Stomach (tissue), 19 donors: Measurements from ENCODE around the gene TMEM207. TPM values are rescaled to one million over a fixed set of nuclear protein-coding genes. Genes with fewer than 3 reads are reported as not detected.

Experiments
- DNase-seq, 2 donors: peaks; one replicate each; pipeline versions ENCODE4 v3.0.0 to v3.0.0-alpha.2; 2013 to 2019
- H3K27ac ChIP-seq, 5 donors: fragments of 200-600 bp in 4 of 5; sonication (generic) in 4 of 5; one replicate each; pipeline ENCODE4 v1.5.1; 2013 to 2019; ENCODE audit warnings: mild to moderate bottlenecking in 1 of 5, moderate library complexity in 1 of 5
- H3K27me3 ChIP-seq, 3 donors: fragments of 200-600 bp; sonication (generic); one replicate each; pipeline ENCODE4 v1.5.1; 2017 to 2019; ENCODE audit warnings: mixed run types in 1 of 3
- H3K36me3 ChIP-seq, 4 donors: fragments of 200-600 bp; sonication (generic); 1 replicate in 3 of 4; 2 replicates in 1 of 4; pipeline ENCODE4 v1.5.1; 2016 to 2019
- H3K4me1 ChIP-seq, 4 donors: fragments of 200-600 bp; sonication (generic); one replicate each; pipeline ENCODE4 v1.5.1; 2016 to 2019
- H3K4me3 ChIP-seq, 4 donors: fragments of 200-600 bp; sonication (generic) in 3 of 4; one replicate each; pipeline ENCODE4 v1.5.1; 2016 to 2019; ENCODE audit warnings: mild to moderate bottlenecking in 1 of 4
- H3K9me3 ChIP-seq, 4 donors: fragments of 200-600 bp; sonication (generic); one replicate each; pipeline ENCODE4 v1.5.1; 2016 to 2019
- CTCF ChIP-seq, 7 experiments: fragments of 450-650 bp in 4 of 7; fragments of 200-600 bp in 3 of 7; sonication (generic) in 3 of 7; IDR thresholded peaks; one replicate each; pipeline ENCODE4 v1.5.1; 2016 to 2019; ENCODE audit warnings: antibody characterized with exemption in 7 of 7, control low read depth in 2 of 7, mild to moderate bottlenecking in 1 of 7
- EP300 ChIP-seq: sonication (generic); formaldehyde crosslinking; IDR thresholded peaks from one replicate; pipeline ENCODE4 v1.6.1; 2017; ENCODE audit warnings: antibody characterized with exemption
- POLR2A ChIP-seq, 4 donors: fragments of 450-650 bp; IDR thresholded peaks; one replicate each; pipeline ENCODE4 v1.6.1; 2016; ENCODE audit warnings: antibody characterized with exemption in 4 of 4, control low read depth in 2 of 4, mild to moderate bottlenecking in 1 of 4, moderate library complexity in 1 of 4
- POLR2AphosphoS5 ChIP-seq, 3 donors: sonication (generic); formaldehyde crosslinking; IDR thresholded peaks; one replicate each; pipeline ENCODE4 v1.6.1; 2016; ENCODE audit warnings: antibody characterized with exemption in 3 of 3
- WGBS, 5 donors: extraction: QIAGEN DNeasy Blood & Tissue Kit in 3 of 5; methylation state at CpG; one replicate each; pipeline versions ENCODE4 v1.1.5 to v1.1.7; 2013 to 2018; 5-methylcytosine and 5-hydroxymethylcytosine counted together
- intact Hi-C: fragments of 100-400 bp; cut with DNase I; formaldehyde crosslinking; loops from one replicate; pipeline ENCODE4 v1.15.1; 2023; ENCODE audit warnings: low total_unique reads
- long read RNA-seq, 10 donors: transcript quantifications; one replicate each; lab custom pipeline, GENCODE V29; 2026
- polyA plus RNA-seq, 3 donors: library from polyadenylated mRNA; stranded (reverse); fragments of 200-250 nt; gene quantifications; one replicate each; pipeline ENCODE4 v1.2.3, GENCODE V29; 2013
- total RNA-seq, 5 donors: library from RNA; depleted of rRNA; stranded (reverse); fragments of >200 nt; gene quantifications; one replicate each; pipeline versions ENCODE4 v1.1.0 to v1.2.3, GENCODE V29; 2014 to 2016
- donor health status: healthy with polysubstance abuse.
- donor health status: Bipolar disorder and iron deficiency.
- donor health status: healthy.

Gene TMEM207
- total RNA-seq, result not detected
- not detected for polyA plus RNA-seq
- long read RNA-seq, donor 1, result 0 reads
- long read RNA-seq, donor 2, result 0 reads
- long read RNA-seq, donor 3, result 0 reads
- long read RNA-seq, donor 4, result 0 reads
- long read RNA-seq, donor 5, result 0 reads
- long read RNA-seq, donor 6, result 0 reads
- long read RNA-seq, donor 7, result 0 reads
- long read RNA-seq, donor 8, result 0 reads
- long read RNA-seq, donor 9, result 0 reads
- long read RNA-seq, donor 10, result 0 reads

- DNase-seq, result no peak
- Histone ChIP-seq H3K4me1 (no peaks in the 10 kb centered on the region), H3K9me3 (no peaks in the 10 kb centered on the region), H3K4me3 (no peak within 1 kb of the TSS), H3K27ac (no peak within 1 kb of the TSS), H3K27me3 (no peaks in the 10 kb centered on the region), H3K36me3 (no peaks in the 10 kb centered on the region)
- intact Hi-C loops, result no loop called here
- 62 to 87% (median 79%) methylated on average over 1 of the region's 1 CpG for WGBS, 5 donors
- TF ChIP-seq EP300 (no peak), POLR2A (IDR thresholded peaks at IDR 0.05) (no peak), CTCF (IDR thresholded peaks at IDR 0.05) (no peak), POLR2AphosphoS5 (IDR thresholded peaks at IDR 0.05) (no peak)
Measured at GRCh38 chr3:190449801-190450200, at the start of gene TMEM207. TMEM207 (minus strand) TSS chr3:190449901; CDS start chr3:190449809, 92 bp downstream.

GRCh38 chr3:190499122-190499521, 49.4 kb upstream of the TMEM207 start:
- peak in 1 of 2 donors; percentile 20 for DNase-seq
- H3K9me3 ChIP-seq, result no peaks in the 10 kb centered on the region
- 41 to 59% (median 49%) methylated on average over 2 of the region's 2 CpGs for WGBS, 5 donors
- no peaks in the 10 kb centered on the region for H3K36me3 ChIP-seq
- no peak overlapping the region for H3K27ac ChIP-seq
- no peaks in the 10 kb centered on the region for H3K4me1 ChIP-seq
- no peaks in the 10 kb centered on the region for H3K27me3 ChIP-seq
- H3K4me3 ChIP-seq, result no peak overlapping the region
- no peak for TF ChIP-seq EP300
- TF ChIP-seq POLR2A (IDR thresholded peaks at IDR 0.05), result no peak
- intact Hi-C loops, result no loop called here

GRCh38 chr3:190498293-190498692, 48.6 kb upstream of the TMEM207 start:
- no peaks in the 10 kb centered on the region for H3K9me3 ChIP-seq
- H3K27ac ChIP-seq, result no peak overlapping the region
- H3K27me3 ChIP-seq, result no peaks in the 10 kb centered on the region
- 82 to 89% (median 84%) methylated on average over 2 of the region's 2 CpGs for whole genome bisulfite sequencing, 5 donors
- no peak for TF ChIP-seq EP300
- no peak for TF ChIP-seq POLR2A (IDR thresholded peaks at IDR 0.05)
- no peak for TF ChIP-seq CTCF (IDR thresholded peaks at IDR 0.05)
- no peak for TF ChIP-seq POLR2AphosphoS5 (IDR thresholded peaks at IDR 0.05)
- no peak overlapping the region for H3K4me3 ChIP-seq
- no peaks in the 10 kb centered on the region for H3K36me3 ChIP-seq
- no peaks in the 10 kb centered on the region for H3K4me1 ChIP-seq
- intact Hi-C loops, result no loop called here
- no peak for DNase-seq

GRCh38 chr3:190497811-190498210, 48.1 kb upstream of the TMEM207 start:
- DNase-seq, result no peak
- intact Hi-C loops, result no loop called here
- TF ChIP-seq EP300, result no peak
- TF ChIP-seq POLR2AphosphoS5 (IDR thresholded peaks at IDR 0.05), result no peak
- TF ChIP-seq POLR2A (IDR thresholded peaks at IDR 0.05), result no peak
- TF ChIP-seq CTCF (IDR thresholded peaks at IDR 0.05), result no peak
- H3K27ac ChIP-seq, result no peak overlapping the region
- no peak overlapping the region for H3K4me3 ChIP-seq
- 90 to 93% (median 92%) methylated on average over 3 of the region's 3 CpGs for WGBS, 5 donors
- H3K9me3 ChIP-seq, result no peaks in the 10 kb centered on the region
- no peaks in the 10 kb centered on the region for H3K27me3 ChIP-seq
- no peaks in the 10 kb centered on the region for H3K36me3 ChIP-seq
- H3K4me1 ChIP-seq, result no peaks in the 10 kb centered on the region

GRCh38 chr3:190496859-190497258, 47.2 kb upstream of the TMEM207 start:
- Histone ChIP-seq H3K4me1 (no peaks in the 10 kb centered on the region), H3K27ac (no peak overlapping the region), H3K27me3 (no peaks in the 10 kb centered on the region), H3K4me3 (no peak overlapping the region), H3K36me3 (no peaks in the 10 kb centered on the region), H3K9me3 (no peaks in the 10 kb centered on the region)
- DNase-seq, result no peak
- intact Hi-C loops, result no loop called here
- 12 to 25% (median 19%) methylated on average over 1 of the region's 1 CpG for WGBS, 5 donors
- TF ChIP-seq EP300 (no peak), CTCF (IDR thresholded peaks at IDR 0.05) (no peak)
